A549 (cell line): ENCODE data around the gene OTUB2. TPM values are rescaled to one million over a fixed set of nuclear protein-coding genes. Genes with fewer than 3 reads are reported as not detected.

Experiments
- ATAC-seq, 2 experiments: fragments of 200-7000 bp in 1 of 2; fragments of >200 bp in 1 of 2; cut with Nextera tagmentation in 1 of 2; cut with Tn5 transposase in 1 of 2; 3 replicates each; pipeline versions ENCODE4 v1.8.0 to v1.9.1; 2018 to 2020; ENCODE audit warnings: mild to moderate bottlenecking in 1 of 2, moderate library complexity in 1 of 2
- CTCF ChIA-PET: fragments of 300-600 bp; sonication (Branson Sonifier 250); formaldehyde crosslinking; extraction: SDS; loops from one replicate; lab custom pipeline; 2021; ENCODE audit warnings: antibody characterized with exemption, inconsistent platforms; lab: Yijun Ruan, JAX
- POLR2A ChIA-PET: fragments of 350-600 bp; formaldehyde crosslinking; extraction: SDS; loops from one replicate; lab custom pipeline; 2021; ENCODE audit warnings: antibody characterized with exemption, inconsistent platforms; lab: Yijun Ruan, JAX
- DNase-seq, 2 experiments: peaks; one replicate each; pipeline versions ENCODE4 v3.0.0 to v3.0.0-alpha.2; 2011 to 2016; ENCODE audit warnings: low read depth in 1 of 2, low spot score in 1 of 2
- FAIRE-seq: peaks from 2 replicates; lab custom pipeline; 2011; peaks lifted over from hg19 to GRCh38; lab: Jason Lieb, UNC
- H3K27ac ChIP-seq, 2 experiments: fragments of >200 bp; sonication (Bioruptor Twin); formaldehyde crosslinking; 3 replicates each; pipeline ENCODE4 v1.5.1; 2016 to 2017
- H3K4me1 ChIP-seq: fragments of >200 bp; sonication (Bioruptor Twin); formaldehyde crosslinking; 3 replicates; pipeline ENCODE4 v1.6.1; 2016
- H3K4me2 ChIP-seq: fragments of >200 bp; sonication (Bioruptor Twin); formaldehyde crosslinking; 3 replicates; pipeline ENCODE4 v1.6.1; 2016
- H3K4me3 ChIP-seq: fragments of >200 bp; sonication (Bioruptor Twin); formaldehyde crosslinking; 3 replicates; pipeline ENCODE4 v1.5.1; 2016
- H3K9me3 ChIP-seq: fragments of >200 bp; sonication (Bioruptor Twin); formaldehyde crosslinking; 3 replicates; pipeline ENCODE4 v1.6.1; 2016
- CBX8 ChIP-seq: fragments of 200-600 bp; sonication (generic); IDR thresholded peaks from 2 replicates; pipeline ENCODE4 v1.6.1; 2016
- EHF ChIP-seq: fragments of 250-450 bp; sonication (Bioruptor Pico); IDR thresholded peaks from 2 replicates; pipeline ENCODE4 v1.5.0; 2020; ENCODE audit warnings: mild to moderate bottlenecking
- EP300 ChIP-seq, 2 experiments: fragments of >200 bp; sonication (Bioruptor Twin); formaldehyde crosslinking; IDR thresholded peaks; 2 replicates in 1 of 2; 3 replicates in 1 of 2; pipeline ENCODE4 v1.6.1; 2016 to 2017
- FOSL2 ChIP-seq, 2 experiments: fragments of 450-650 bp in 1 of 2; fragments of >200 bp in 1 of 2; sonication (Bioruptor Twin) in 1 of 2; formaldehyde crosslinking; IDR thresholded peaks; 2 replicates each; pipeline versions ENCODE4 v1.5.0 to v1.6.1; 2016 to 2020; ENCODE audit warnings: mild to moderate bottlenecking in 1 of 2, moderate library complexity in 1 of 2
- FOXS1 ChIP-seq: fragments of 250-450 bp; sonication (Bioruptor Pico); IDR thresholded peaks from 2 replicates; pipeline ENCODE4 v1.5.0; 2020; ENCODE audit warnings: mild to moderate bottlenecking, moderate library complexity
- HEYL ChIP-seq: fragments of 250-450 bp; sonication (Bioruptor Pico); IDR thresholded peaks from 2 replicates; pipeline ENCODE4 v1.8.0; 2021; ENCODE audit warnings: mild to moderate bottlenecking, moderate library complexity
- HOXB5 ChIP-seq: fragments of 250-450 bp; sonication (Bioruptor Pico); IDR thresholded peaks from 2 replicates; pipeline ENCODE4 v1.5.0; 2020; ENCODE audit warnings: mild to moderate bottlenecking, moderate library complexity
- KDM1A ChIP-seq: fragments of 200-600 bp; sonication (generic); IDR thresholded peaks from 2 replicates; pipeline ENCODE4 v1.6.1; 2016; ENCODE audit warnings: low read depth, mild to moderate bottlenecking
- KDM5A ChIP-seq: fragments of 200-600 bp; sonication (generic); IDR thresholded peaks from 2 replicates; pipeline ENCODE4 v1.6.1; 2016; ENCODE audit warnings: antibody characterized with exemption, mild to moderate bottlenecking
- RAD21 ChIP-seq, 2 experiments: fragments of >200 bp in 1 of 2; sonication (Bioruptor Twin) in 1 of 2; formaldehyde crosslinking in 1 of 2; IDR thresholded peaks in 1 of 2; conservative IDR thresholded peaks in 1 of 2; 2 replicates in 1 of 2; 3 replicates in 1 of 2; pipeline ENCODE4 v1.6.1; 2012 to 2018; ENCODE audit warnings: inconsistent platforms in 1 of 2
- RARB ChIP-seq: fragments of 250-450 bp; sonication (Bioruptor Pico); IDR thresholded peaks from 2 replicates; pipeline ENCODE4 v1.8.0; 2021; ENCODE audit warnings: mild to moderate bottlenecking, moderate library complexity
- RCOR1 ChIP-seq: fragments of 150-350 bp; IDR thresholded peaks from 2 replicates; pipeline ENCODE4 v1.6.1; 2014; ENCODE audit warnings: antibody characterized with exemption, low read length, low read depth
- RNF2 ChIP-seq: fragments of 200-600 bp; sonication (generic); IDR thresholded peaks from 2 replicates; pipeline ENCODE4 v1.6.1; 2016; ENCODE audit warnings: low read depth, mild to moderate bottlenecking, antibody characterized with exemption, moderate library complexity, borderline replicate concordance
- TP53 ChIP-seq: fragments of 250-450 bp; sonication (Bioruptor Pico); IDR thresholded peaks from 2 replicates; pipeline ENCODE4 v1.5.0; 2021; ENCODE audit warnings: mild to moderate bottlenecking, moderate library complexity
- ZC3H11A ChIP-seq: fragments of 450-650 bp; IDR thresholded peaks from 2 replicates; pipeline ENCODE4 v1.6.1; 2014; ENCODE audit warnings: antibody characterized with exemption, mild to moderate bottlenecking
- ZNF302 ChIP-seq: fragments of 250-450 bp; sonication (Bioruptor Pico); IDR thresholded peaks from 2 replicates; pipeline ENCODE4 v1.9.0; 2021; ENCODE audit warnings: inconsistent platforms, mild to moderate bottlenecking, moderate library complexity
- WGBS: methylation state at CpG from one replicate; pipeline ENCODE4 v1.1.6; 2017; ENCODE audit errors: missing lambda C conversion rate; 5-methylcytosine and 5-hydroxymethylcytosine counted together
- polyA plus RNA-seq, 4 experiments: library from polyadenylated mRNA; depleted of rRNA in 3 of 4; stranded (reverse); fragments of >200 nt; fragmentation: RNase III in 1 of 4; extraction: RNeasy Plus Mini Kit Qiagen cat#74134 plus additional on column Dnase treatment in 1 of 4; gene quantifications; 2 replicates in 3 of 4; 3 replicates in 1 of 4; pipeline ENCODE4 v1.2.3, GENCODE V29; 2011 to 2017
- TF ChIP-seq, protein P1 (sequence below): fragments of 150-350 bp; IDR thresholded peaks from 2 replicates; pipeline ENCODE4 v1.6.1; 2014; ENCODE audit warnings: low read depth, mild to moderate bottlenecking, low read length
- TF ChIP-seq, protein P2 (sequence below): fragments of >200 bp; sonication (Bioruptor Twin); formaldehyde crosslinking; IDR thresholded peaks from 2 replicates; pipeline ENCODE4 v1.6.1; 2016
- TF ChIP-seq, protein P3 (sequence below): IDR thresholded peaks from 2 replicates; pipeline ENCODE4 v1.6.1; 2012
- TF ChIP-seq, protein P4 (sequence below): fragments of >200 bp; sonication (Bioruptor Twin); formaldehyde crosslinking; IDR thresholded peaks from 3 replicates; pipeline ENCODE4 v1.5.1; 2016
- TF ChIP-seq, protein P5 (sequence below): fragments of 450-650 bp; IDR thresholded peaks from 2 replicates; pipeline ENCODE4 v1.6.1; 2014; ENCODE audit warnings: antibody characterized with exemption

Gene OTUB2
- polyA plus RNA-seq, 2 of the 4 experiments (the other 2 are of a cell fraction), result 1.2 to 2.5 TPM

DNA sequence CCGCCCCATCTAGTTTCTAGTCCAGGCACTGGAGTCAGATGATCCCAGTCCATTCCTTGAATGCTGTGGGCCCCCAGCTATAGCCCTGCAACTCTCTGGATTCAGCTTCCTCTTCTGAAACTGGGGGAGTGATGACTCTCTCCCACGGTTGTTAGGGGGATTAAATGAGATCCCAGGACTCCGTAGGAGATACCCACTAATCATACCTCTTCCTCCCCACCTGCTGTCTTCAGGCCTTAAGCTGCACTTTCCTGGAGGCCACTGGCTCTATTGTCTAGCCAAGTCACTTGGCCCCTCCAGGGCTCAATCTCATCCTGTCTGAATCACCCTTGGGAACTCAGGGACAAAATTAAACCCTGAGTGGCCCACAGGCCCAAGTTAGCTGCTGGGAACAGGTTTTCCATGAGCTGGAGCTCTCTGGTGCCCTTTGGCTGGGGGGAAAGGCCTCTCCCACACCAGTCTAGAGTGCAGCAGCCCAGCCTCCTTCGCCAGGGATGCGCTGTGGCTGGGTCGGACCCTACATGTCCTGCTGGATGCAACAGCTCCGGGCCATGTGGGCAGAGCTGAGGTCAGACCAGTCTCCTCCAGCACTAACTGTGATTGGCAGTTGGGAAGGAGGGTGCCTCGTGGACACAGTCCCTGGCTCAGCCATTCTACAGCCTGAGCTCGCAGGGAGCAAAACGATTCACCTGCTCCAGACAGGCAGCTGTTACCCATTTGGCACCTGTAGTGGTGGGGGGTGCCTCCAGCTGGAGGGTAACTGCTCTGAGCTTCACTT lies 43.7 kb upstream of the OTUB2 start (continued):
- TF ChIP-seq, protein P1, sequence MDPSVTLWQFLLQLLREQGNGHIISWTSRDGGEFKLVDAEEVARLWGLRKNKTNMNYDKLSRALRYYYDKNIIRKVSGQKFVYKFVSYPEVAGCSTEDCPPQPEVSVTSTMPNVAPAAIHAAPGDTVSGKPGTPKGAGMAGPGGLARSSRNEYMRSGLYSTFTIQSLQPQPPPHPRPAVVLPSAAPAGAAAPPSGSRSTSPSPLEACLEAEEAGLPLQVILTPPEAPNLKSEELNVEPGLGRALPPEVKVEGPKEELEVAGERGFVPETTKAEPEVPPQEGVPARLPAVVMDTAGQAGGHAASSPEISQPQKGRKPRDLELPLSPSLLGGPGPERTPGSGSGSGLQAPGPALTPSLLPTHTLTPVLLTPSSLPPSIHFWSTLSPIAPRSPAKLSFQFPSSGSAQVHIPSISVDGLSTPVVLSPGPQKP, result no peak
- TF ChIP-seq ZC3H11A, result no peak
- TF ChIP-seq, protein P2, sequence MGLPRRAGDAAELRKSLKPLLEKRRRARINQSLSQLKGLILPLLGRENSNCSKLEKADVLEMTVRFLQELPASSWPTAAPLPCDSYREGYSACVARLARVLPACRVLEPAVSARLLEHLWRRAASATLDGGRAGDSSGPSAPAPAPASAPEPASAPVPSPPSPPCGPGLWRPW, result no peak

DNA sequence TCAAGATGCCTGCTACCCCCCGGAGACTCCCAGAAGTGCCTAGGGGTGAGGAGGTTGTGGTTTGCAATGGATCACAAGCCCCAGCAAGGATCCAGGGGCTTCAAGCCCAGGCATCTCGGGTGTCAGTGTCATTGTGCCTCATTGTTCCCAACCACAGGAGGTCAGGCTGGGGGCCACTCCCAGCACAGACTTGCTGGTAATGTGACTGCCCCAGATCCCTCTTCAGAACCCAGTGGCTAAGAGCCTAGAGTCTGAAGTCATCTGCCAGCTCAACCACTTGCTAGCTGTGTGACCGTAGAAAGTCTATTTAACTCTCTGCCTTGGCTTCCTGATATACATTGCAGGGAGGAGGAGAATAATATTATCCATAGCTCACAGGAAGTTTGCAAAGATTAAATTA lies 42.1 kb upstream of the OTUB2 start:
- ChIA-PET CTCF (interaction anchor here (1.0 to 7.0 kb wide), 10 partner anchors 9 to 153 kb away, joined by 3 to 83 read pairs (median 7); partner anchors contain the start of gene CCDC197), POLR2A (no interaction called here)
- FAIRE-seq, result no peak
- H3K4me3 ChIP-seq, result no peak overlapping the region
- H3K27ac ChIP-seq, result no peak overlapping the region
- H3K4me2 ChIP-seq, result no peak overlapping the region
- no peak for ATAC-seq
- WGBS, result 71% methylated on average over 2 of the region's 3 CpGs
- no peaks in the 10 kb centered on the region for H3K9me3 ChIP-seq
- TF ChIP-seq ZNF302 (no peak), TP53 (no peak)
- TF ChIP-seq, protein P2, result no peak
- no peak for DNase-seq
- H3K4me1 ChIP-seq, result peaks cover 15% of the 10 kb centered on the region

DNA sequence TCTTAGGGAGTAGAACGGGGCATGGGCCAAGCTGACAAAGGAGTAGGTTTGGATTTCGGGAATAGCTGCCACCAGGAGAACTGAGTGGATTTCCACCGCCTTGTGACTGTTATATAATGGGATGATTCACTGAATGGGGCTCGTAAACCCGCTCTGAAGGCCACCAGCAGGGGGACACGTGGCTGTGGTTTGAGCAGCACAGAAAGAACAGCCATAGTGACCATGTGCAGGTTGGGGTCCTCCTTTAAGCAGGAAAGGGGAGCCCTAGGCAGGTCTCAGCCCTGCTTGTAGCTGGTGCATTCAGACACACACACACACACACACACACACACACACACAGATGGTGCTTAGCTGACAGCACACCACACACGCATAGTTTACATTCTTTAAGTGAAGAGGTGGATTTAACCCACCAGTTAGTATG lies 41.1 kb upstream of the OTUB2 start:
- Histone ChIP-seq H3K4me1 (peaks cover 15% of the 10 kb centered on the region), H3K27ac (0 out of 6 replicates have a peak overlapping the region, but pooled peaks of 1 of the 2 experiments have one; percentile 20), H3K4me3 (no peak overlapping the region), H3K9me3 (no peaks in the 10 kb centered on the region), H3K4me2 (no peak overlapping the region)
- ATAC-seq (peak; percentile 75 to 87; a peak in 5 of 6 replicates), FAIRE-seq (no peak), DNase-seq (peak; percentile 56 to 76)
- TF ChIP-seq FOSL2 (IDR thresholded peaks at IDR 0.05), result no peak; the same call in 1 of the 2 replicates
- TF ChIP-seq FOSL2 (CRISPR knock-in tag; IDR thresholded peaks at IDR 0.05), result peak; percentile 67
- TF ChIP-seq, protein P3, sequence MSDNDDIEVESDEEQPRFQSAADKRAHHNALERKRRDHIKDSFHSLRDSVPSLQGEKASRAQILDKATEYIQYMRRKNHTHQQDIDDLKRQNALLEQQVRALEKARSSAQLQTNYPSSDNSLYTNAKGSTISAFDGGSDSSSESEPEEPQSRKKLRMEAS, result peak; percentile 72
- TF ChIP-seq KDM1A, result no peak
- TF ChIP-seq, protein P4, sequence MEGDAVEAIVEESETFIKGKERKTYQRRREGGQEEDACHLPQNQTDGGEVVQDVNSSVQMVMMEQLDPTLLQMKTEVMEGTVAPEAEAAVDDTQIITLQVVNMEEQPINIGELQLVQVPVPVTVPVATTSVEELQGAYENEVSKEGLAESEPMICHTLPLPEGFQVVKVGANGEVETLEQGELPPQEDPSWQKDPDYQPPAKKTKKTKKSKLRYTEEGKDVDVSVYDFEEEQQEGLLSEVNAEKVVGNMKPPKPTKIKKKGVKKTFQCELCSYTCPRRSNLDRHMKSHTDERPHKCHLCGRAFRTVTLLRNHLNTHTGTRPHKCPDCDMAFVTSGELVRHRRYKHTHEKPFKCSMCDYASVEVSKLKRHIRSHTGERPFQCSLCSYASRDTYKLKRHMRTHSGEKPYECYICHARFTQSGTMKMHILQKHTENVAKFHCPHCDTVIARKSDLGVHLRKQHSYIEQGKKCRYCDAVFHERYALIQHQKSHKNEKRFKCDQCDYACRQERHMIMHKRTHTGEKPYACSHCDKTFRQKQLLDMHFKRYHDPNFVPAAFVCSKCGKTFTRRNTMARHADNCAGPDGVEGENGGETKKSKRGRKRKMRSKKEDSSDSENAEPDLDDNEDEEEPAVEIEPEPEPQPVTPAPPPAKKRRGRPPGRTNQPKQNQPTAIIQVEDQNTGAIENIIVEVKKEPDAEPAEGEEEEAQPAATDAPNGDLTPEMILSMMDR, result peak; percentile 24
- TF ChIP-seq RAD21 (conservative IDR thresholded peaks at IDR 0.05 in 1 of 2, IDR thresholded peaks at IDR 0.05 in 1 of 2), result peak; percentile 21 to 34; a peak in 1 of 5 replicates
- TF ChIP-seq, protein P5, sequence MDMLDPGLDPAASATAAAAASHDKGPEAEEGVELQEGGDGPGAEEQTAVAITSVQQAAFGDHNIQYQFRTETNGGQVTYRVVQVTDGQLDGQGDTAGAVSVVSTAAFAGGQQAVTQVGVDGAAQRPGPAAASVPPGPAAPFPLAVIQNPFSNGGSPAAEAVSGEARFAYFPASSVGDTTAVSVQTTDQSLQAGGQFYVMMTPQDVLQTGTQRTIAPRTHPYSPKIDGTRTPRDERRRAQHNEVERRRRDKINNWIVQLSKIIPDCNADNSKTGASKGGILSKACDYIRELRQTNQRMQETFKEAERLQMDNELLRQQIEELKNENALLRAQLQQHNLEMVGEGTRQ, result peak; percentile 47
- ChIA-PET CTCF (interaction anchor here (0.8 to 7.0 kb wide), 10 partner anchors 8 to 112 kb away, joined by 3 to 83 read pairs (median 6); partner anchors contain the start of gene CCDC197), POLR2A (no interaction called here)
- 20% methylated on average over 7 of the region's 7 CpGs for WGBS

DNA sequence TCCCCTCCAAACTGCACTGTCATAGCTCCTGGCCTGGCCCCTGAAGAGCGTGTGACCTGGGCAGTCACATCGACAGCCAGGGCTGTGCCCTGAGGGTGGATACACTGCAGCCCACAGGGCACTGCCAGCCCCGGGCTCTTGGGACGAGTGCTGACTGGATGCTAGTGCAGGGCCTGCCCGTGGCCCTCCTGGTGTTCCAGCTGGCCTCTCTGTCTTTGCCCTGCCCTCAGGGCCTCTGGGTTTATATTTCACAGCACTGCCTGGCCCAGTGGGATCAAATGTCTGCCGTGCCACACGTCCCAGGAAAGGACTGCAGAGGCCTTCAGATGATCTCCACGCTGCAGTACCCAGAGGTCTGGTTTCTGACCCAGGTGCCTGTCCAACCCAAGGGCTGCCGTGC lies 39.2 kb upstream of the OTUB2 start:
- Histone ChIP-seq H3K27ac (peak overlapping the region in 1 of 2 experiments; percentile 63; a peak in 3 of 6 replicates), H3K9me3 (no peaks in the 10 kb centered on the region), H3K4me1 (peaks cover 15% of the 10 kb centered on the region), H3K4me3 (no peak overlapping the region), H3K4me2 (no peak overlapping the region)
- CTCF ChIA-PET, result interaction anchor here (1.5 to 7.0 kb wide), 3 partner anchors 11 to 47 kb away, joined by 16 to 83 read pairs (median 50); partner anchors contain the start of gene CCDC197
- ATAC-seq, result peak in 1 of 2 experiments; percentile 14; a peak in 1 of 6 replicates
- no peak for FAIRE-seq
- POLR2A ChIA-PET, result no interaction called here
- DNase-seq, result no peak
- WGBS, result 63% methylated on average over 9 of the region's 9 CpGs
- TF ChIP-seq RNF2, result no peak
- TF ChIP-seq KDM1A, result no peak
- TF ChIP-seq EHF (CRISPR knock-in tag), result no peak
- TF ChIP-seq, protein P5, result no peak
- no peak for TF ChIP-seq RARB (CRISPR knock-in tag)
- TF ChIP-seq KDM5A, result no peak
- TF ChIP-seq FOXS1, result no peak
- no peak for TF ChIP-seq TP53
- TF ChIP-seq HEYL (CRISPR knock-in tag), result no peak
- TF ChIP-seq CBX8, result no peak
- no peak for TF ChIP-seq EP300 (IDR thresholded peaks at IDR 0.05)
- TF ChIP-seq HOXB5, result no peak
- TF ChIP-seq, protein P1, result no peak
- no peak for TF ChIP-seq ZC3H11A
- no peak for TF ChIP-seq RCOR1
